NOMO-1 treated with DMSO at 0.1 percent for 48 hours (cell line): Measurements from ENCODE around the gene CACNA2D1.

Source experiments
- DNase-seq: peaks from one replicate; lab custom pipeline; 2025; ENCODE audit not compliant: unreplicated experiment; lab: John Stamatoyannopoulos, UW

The CACNA2D1 gene

GRCh38 chr7:82347808-82348207, 95.8 kb downstream of the CACNA2D1 start:
- no peak for DNase-seq

- DNase-seq: no peak
These were observed 97.7 kb downstream of the CACNA2D1 start for GRCh38 chr7:82345886-82346285.

DNA sequence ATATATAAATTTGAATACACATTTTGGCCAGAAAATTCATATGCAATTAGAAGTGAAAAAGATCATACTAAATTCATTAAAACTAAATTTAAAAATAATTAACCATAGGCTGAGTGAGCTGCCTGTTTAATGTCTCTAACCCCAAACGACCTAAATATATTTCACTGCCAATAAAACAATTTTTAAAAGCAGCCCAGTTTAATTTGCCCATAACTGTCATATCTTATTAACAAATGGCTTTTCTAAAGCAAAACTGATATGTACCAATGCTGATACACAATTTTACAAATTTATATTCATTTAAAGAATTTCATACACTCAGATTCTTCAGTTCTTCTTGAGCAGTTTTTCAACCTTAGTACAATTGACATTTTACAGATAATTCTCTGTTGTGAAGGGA, 99.9 kb downstream of the CACNA2D1 start:
- no peak for DNase-seq

- DNase-seq: no peak
These were observed 103.6 kb downstream of the CACNA2D1 start for GRCh38 chr7:82339958-82340357.

- DNase-seq: no peak
These were observed 107.7 kb downstream of the CACNA2D1 start for GRCh38 chr7:82335927-82336326.

GRCh38 chr7:82335001-82335400, 108.6 kb downstream of the CACNA2D1 start:
- no peak for DNase-seq

DNA sequence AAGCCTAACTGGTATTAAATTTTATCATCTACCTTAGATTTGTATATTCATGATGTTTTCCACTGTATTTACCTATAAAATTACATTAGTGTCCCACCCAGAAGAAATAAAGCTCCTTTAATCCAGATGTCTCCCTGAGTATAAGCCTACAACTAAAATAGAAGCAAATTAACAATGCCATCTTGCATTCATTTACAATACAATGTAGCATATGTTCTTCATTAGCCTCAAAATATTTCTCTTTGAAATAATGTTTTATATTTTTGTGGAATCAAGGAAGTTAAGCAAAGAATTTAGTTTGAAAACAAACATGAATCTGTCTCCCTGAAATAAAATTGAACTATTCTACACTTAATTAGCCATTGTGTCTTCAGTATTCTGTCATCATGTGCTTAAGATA, 112.3 kb downstream of the CACNA2D1 start:
- DNase-seq: no peak

DNA sequence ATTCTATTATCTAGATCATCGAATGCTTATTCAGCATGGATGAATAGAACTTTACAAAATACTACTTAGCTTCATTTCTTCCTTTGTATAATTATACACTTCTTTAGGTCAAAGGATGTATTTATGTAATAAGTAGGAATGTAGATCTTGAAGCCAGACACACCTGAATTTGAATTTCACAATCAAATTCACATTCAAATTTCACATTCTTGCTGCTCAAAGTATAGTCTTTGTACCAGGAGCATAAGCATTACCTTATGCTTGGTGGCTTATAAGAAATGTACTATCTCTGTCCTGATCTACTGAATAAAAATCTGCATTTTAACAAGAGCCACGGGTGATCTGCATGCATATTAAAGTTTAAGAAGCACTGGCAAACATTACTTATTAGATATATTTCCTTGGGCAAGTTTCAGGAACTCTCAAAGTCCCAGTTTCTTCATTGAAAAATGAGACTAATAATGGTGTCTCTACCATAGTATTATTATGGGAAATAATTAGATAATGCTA, 112.8 kb downstream of the CACNA2D1 start:
- no peak for DNase-seq

- no peak for DNase-seq
These were observed 115.7 kb downstream of the CACNA2D1 start for GRCh38 chr7:82327898-82328297.

DNA sequence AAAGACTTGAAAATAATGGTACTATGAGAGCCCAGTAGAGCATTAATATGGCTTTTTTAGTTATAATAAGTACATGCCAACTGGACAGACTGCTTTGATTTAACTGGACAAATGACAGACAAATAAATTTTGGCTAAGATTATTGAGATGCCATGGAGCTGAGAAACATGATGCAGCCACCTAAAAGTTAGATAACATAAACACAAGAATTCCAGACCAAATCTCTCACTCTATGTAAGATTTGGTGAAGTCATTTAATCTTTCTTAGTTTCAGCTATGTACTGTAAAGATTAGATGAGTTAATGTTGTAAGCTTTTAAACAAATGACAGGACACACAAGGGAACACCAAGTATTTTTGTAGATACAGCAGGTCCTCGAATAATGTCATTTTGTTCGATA, 118.2 kb downstream of the CACNA2D1 start:
- DNase-seq: no peak

GRCh38 chr7:82323806-82324205, 119.8 kb downstream of the CACNA2D1 start:
- DNase-seq: no peak

- DNase-seq: no peak
These were observed 123.9 kb downstream of the CACNA2D1 start for GRCh38 chr7:82319674-82320118.

DNA sequence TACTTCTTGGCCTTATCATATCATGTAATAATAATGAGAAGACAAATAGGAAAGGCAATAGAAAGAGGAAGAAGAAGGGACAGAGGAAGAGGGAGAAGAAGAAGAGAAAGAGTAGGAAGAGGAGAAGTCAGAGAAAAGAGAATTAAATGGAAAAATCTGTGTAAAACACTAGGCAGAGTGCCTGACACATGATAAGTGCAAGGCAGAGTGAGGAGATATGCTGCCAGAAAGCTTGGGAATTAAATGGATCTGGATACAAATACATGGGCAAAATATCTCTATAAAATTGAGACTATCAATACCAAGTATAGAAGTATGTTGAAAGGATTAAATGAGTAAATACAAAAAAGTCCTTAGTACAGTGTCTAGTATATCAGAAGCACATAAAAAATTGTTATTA, 124.8 kb downstream of the CACNA2D1 start:
- DNase-seq: no peak

DNA sequence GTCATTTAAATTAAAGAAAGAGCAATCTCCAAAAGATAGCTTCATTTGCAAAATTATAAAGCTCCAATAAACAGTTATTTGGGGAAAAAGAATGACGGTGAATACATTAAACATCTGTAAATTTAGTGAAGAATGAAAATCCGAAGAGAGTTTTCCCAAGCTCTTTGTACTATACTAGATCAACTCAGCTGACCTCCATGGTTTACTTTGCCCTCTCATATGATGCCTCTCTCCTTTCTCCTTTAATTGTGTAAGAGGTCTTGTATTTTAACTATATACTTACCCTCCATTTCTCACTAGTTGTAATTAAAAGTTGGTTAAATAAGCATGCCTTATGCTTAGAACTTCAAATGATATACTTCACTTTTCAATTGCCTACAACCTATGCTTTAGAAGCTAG, 125.8 kb downstream of the CACNA2D1 start:
- DNase-seq: no peak

DNA sequence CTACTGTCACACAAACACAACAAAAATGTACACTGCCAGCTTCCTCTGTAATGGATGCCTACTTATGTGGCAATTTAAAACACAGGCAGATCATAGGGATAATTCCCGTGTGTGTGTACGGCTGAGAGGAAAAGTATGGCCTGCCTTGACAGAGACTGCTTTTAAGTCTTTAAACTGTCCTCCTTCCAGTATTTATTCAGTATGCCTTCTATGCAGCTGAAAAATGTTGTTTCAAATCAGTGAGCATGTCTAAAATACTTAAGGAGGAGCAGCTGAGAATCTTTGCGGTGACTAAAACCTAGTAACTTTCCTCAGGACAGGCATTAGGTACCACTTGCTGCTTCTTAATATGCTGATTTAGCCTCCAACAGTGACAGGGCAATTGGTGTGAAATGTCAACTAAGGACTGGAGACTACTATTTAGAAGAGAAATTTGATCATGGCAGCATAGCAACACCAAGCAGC, 126.3 kb downstream of the CACNA2D1 start:
- DNase-seq: no peak

GRCh38 chr7:82313269-82313668, 130.3 kb downstream of the CACNA2D1 start:
- no peak for DNase-seq

DNA sequence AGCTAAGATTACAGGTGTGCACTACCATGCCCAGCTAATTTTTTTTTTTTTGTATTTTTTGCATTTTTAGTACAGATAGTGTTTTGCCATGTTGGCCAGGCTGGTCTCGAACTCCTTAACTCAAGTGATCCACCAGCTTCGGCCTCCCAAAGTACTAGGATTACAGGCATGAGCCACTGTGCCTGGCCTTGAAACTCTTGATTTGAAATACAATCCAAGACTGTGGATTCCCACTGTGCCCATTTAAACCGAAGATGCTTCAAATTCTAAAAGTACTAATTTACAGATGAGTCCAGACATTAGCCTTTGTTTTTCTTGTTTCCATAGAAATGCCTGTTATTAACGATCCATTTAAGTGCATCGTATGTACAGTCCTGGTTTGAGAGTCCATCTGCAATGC, 130.9 kb downstream of the CACNA2D1 start:
- no peak for DNase-seq

DNA sequence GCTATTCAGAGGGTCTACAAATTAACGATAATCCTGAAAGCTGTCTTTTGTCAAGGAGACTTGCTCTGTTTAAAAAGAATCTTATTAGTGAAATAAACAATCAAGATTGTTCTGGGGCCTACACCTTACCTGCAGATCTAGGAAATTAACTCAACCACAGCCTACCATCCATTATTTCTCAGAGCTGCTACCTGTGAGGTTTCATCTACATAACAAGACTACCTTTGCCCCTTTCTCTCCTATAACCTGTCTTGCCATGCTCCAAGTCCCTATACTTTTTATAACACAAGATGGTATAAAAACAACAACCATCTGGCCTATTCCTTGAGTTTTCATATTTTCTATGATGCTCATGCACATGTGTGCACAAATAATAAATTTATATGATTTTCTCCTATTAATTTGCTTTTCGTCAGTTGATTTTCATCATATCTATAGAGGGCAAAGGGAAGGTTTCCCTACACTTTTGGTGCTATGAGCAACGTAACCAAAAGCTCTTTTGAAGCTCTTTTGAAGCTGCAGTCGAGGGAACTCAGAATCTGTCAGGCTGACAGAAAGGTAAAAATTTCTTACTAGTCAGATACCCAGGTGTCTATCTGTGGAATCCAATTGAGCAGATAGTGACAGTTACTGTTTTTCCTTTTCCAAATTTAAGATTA, 138.1 kb downstream of the CACNA2D1 start:
- DNase-seq: no peak

DNA sequence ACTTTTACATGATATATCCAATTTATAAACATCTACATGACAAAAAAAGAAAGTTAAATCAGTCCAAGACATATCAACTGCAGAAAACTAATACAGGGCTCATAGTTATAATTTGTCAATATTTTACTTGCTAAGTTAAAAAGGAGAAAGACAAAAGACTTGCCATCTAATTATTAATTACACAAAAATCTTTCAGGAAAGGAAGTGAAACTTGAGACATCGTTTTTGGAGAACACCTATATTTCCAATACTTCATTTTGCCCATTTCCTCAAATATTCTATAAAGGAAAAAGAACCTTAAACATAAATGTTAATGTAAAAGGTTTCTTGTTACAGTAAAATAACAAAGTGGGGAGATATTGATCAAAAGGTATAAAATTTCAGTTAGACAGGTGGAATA, 148.7 kb downstream of the CACNA2D1 start:
- DNase-seq: no peak

- no peak for DNase-seq
These were observed 149.2 kb downstream of the CACNA2D1 start for GRCh38 chr7:82294382-82294784.

DNA sequence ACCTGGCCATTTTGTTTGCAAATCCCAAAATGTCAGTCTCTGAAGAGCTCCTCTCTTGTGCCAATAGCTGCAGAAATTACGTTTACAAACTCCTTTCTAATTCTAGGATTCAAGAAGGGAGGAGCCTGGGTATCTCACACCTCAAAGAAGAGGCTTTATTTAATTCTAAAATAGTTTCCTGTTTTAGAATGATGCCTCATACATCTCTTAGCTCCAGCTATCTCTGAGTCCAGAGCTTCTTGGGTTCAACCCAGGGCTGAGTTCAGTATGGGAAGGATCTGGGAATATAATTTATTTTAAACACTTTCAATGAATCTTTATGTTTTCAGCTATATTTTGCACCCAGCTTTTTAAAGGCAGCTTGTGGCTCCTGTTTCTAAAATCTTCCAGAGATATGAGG, 150.1 kb downstream of the CACNA2D1 start:
- no peak for DNase-seq

DNA sequence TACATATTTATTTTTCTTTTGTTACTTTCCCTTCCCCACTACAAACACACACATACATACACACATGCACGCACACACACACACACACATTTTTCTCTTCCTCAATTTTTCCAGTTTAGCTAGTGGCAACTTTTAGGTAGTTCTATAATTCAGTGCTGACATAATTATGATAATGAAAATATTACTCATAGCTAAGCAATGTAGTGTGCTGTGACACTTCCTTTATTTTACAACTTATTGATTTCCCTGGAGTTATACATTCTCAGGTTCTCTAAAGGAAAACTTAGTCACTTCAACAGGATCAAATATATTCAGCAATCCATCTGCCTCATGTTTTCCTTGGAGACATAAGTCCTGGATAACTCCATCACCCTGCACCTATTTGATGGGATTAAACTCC, 151.6 kb downstream of the CACNA2D1 start:
- no peak for DNase-seq

DNA sequence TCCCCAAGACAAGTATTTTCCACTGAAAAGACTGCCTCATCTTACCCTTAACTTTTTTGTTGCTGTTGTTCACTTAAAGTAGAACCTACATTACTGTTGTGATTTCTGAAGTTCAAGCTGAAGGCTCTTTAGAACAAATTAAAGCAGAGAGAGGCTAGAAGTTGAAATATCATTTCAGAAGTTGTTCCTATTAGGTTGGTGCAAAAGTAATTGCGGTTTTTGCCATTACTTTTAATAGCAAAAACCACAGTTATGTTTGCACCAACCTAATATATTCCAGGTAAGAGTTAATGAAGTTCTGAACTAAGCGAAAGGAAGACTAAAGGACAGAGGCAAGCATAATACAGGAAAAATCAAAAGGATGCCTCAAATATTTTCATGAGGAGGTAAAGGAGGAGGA, 153.7 kb downstream of the CACNA2D1 start:
- DNase-seq: no peak
